NCI-H146 (cell line): Measurements from ENCODE around the gene BNC2.
A peak's percentile ranks its signal among the peaks of the same experiment; 100 is the strongest.

Experiments used
- DNase-seq: peaks from one replicate; lab custom pipeline; 2025; lab: John Stamatoyannopoulos, UW

The BNC2 gene

DNA sequence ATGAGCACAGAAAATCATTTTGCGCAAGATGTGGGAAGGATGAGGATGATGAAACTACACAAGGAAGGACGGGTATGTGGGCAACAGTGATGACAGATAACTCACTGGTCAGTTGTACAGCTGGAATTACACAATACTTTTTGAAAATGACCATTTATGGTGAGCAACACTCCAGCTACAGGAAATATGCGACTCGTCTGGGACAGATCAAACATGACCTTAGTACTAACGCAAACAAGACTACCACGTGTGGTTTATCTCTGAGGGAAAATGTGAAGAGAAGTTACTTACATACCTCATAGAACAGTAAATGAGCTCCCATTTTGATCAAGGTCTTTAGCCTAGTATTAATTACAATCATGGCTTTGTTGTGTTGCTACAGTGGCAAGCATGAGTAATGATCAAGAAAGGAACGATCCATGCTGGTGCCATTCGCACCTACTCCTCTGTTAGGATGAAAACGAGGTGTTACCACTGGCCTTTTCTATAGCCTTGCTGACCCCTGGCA lies 456.9 kb downstream of the BNC2 start:
- DNase-seq, result no peak

DNA sequence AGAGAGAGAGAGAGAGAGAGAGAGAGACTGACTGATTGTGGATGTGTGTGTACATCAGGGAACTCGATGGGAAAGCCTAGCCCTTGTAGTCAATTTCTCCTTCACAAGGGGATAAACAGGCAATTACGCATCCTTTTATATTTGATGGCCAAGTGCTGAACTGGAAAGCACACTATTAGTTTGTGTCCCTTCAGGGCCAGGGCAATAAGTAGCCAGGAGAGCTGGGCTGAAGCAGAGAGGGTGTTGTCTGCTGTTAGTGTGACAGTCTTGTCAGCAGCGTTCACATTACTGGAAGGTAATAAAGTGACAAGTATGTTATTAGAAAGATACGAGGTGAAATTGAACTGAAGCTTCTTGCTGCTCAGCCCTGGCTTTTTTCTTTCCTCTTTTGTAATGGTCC lies 457.7 kb downstream of the BNC2 start:
- no peak for DNase-seq

DNA sequence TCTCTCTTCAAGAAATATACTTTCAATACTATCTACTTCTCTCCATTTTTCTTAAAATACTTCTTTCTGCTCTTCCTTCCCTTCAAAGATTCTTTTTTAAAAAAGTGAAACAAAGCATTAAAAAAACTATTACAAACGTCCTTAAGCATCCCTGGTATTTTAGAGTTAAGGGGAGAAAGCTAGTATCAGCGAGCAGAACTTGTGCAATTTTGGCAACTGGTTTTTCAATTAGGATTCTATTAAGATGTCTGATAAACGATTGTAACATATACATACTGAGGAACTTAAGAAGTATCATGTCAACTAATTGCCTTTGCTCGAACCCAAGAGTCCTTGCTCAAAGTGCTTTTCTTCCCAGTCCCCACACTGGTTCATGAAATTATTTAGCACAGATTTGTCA lies 459.2 kb downstream of the BNC2 start:
- DNase-seq, result no peak

DNA sequence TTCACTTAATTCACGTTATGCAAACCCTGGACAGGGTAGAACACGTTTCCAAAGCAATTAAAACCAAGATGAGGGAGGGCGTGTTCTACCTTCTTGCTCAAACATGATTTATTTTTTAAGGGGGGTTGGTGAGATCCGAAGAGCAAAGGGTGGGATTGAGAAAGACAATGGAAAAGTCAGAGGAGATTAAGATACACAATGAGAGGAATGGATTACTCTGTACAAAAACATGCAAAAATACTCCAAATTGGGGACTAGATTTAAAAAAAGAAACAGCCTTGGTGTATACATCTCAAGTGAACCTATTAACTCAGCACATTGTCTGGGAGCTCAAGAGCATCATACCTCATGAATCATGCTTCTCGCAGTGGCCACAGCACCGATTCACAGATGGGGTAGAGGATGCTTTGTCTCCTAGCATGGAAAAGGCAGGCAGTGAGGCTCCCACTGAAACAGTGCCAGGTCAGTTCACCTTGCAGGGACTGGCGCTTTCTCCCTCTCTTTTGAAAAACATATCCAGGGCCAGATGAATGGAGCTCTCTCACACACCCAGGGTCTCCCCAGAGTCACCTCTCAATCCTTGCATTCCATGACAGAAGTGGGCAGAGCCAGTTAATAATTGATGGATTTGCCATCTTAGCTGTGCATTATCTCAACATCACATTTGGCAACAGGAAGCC lies 459.7 kb downstream of the BNC2 start:
- DNase-seq, result no peak

DNA sequence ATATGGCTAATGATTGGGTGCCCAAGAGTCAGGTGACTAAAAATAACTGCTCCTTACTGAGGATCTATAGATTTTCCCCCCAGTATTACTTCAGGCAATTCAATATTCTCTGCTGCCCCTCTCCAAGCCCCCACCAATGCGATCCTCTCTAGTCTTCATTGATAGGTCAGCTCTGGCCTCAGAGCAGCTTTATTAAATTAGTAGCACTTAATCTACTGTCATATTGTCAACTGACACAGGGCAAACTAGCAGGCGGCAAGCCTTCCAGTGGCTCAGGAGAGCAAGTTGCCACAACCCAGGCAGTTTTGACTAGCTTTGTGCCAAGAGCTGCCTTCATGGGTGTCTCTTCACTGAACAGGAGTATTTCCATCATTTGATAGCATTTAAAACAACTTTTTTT lies 462.9 kb downstream of the BNC2 start:
- no peak for DNase-seq

DNA sequence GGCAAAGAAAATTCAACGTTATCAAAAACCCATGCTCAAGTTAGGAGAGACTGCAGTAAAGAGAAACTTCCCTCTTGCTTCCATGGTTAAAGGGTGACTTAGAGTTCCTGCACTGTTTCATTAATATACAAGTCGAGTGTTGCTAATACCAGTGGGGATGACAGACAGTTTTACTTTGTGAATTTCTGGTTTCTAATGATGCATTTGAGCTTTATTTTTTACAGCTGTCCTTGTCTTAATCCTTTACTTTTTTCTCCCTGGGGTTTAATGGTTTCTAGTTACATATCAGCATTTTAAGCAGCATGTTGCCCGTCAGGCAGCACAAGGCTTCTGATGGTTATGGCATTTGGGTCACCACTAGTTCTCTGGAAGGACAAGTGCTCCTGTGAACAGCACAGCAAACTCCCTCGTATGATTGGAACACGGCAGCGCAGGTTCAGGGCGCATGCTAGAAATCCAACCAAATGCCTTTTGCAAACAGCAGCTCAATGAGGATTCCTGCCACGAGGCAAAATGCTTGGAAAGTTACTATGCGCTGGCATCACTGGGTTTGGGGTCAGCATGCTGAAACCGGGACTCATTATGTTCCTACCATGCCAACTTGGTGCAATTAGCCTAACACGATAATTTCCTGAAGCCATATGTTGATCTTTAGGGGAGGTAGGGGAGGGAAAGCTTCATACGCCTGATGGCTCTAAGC lies 463.8 kb downstream of the BNC2 start:
- no peak for DNase-seq

DNA sequence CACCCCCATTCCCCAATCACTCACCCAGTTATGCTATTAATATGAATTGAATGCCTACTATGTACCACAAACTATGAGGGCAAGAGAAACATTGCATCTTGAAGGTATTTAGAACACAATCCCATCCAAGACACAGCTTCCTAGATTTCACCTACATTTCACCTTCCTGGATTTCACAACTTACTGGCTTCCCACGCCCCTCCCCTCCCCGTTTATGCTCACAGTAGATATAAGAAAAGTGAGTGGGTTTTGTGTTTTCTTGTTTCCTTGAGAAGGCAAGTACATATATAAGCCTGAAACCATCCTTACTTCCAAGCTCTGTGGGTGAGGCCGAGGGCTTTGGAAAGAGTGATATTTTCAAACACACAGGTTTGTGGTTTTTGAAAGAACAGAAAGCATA lies 465.0 kb downstream of the BNC2 start:
- no peak for DNase-seq

DNA sequence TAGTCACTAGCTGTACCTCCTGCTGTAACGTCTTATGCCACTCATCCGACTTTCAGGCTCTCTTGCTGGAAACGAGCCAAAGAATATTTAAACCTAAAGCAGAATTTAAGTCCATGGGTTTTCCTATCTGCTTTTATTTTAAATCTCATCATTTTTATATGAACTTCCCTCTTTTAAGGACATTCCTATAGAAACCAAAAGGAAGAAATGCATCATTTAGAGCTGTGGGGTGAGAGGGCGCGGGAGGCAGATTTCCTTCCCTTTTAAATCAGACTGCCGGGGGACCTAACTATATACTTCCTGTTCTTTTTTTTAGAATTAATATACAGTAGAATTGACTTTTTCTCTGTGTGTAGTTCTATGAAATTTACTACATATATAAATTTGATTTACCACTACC lies 468.8 kb downstream of the BNC2 start:
- DNase-seq, result no peak

DNA sequence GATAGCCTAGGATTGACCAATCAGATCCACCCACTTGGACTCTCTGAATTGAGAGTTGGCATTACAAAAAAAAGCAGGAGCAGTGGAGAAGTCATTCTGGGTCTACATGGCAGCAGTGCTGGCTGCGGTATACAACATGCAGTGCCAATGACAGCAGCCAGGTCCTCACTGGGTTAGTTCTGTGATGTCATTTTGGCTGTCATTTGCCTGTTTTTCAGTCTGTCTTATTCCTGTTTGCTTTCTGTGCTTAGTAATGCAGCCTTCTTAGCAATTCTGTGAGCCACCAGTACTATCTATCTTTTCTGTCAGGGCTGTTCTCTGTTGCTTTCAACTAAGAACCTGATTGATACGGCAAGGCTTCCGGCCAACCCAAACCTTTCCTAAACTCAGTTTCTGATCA lies 471.8 kb downstream of the BNC2 start:
- DNase-seq, result no peak

DNA sequence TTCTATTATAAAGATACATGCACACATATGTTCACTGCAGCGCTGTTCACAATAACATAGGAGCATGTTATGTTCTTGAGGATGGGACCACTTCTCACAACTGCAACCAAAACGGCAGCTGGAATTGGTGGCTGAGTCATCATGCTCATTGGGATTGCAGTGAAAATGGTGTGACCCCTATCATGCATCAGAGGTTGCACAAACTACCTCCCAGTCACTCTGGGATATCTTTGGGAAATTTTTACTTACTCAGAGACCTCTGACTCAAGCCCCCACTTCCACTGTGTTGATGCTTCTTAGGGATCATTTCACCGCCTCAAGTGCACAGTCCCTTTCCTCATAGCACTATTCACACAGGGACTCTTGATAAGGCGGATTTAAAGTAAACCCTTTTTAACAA lies 474.1 kb downstream of the BNC2 start:
- DNase-seq, result no peak

DNA sequence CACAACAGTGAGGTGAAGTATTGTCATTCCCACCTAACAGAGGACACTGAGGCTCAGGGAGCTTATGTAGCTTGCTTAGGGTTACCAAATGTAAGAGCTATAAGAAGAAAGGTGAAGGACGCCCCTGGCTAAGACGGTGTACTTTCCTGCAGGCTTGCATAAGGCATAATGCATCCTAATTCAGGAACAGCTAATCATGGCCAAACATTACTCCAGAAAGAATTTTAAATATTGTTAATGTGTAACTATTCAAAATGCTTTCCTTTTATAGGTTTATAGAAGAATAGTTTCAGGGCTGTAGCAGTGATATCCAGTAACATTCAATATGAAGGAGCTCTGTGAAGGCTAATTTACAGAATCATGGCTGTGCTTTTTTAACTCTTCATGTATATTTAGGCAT lies 479.1 kb downstream of the BNC2 start:
- DNase-seq, result no peak

DNA sequence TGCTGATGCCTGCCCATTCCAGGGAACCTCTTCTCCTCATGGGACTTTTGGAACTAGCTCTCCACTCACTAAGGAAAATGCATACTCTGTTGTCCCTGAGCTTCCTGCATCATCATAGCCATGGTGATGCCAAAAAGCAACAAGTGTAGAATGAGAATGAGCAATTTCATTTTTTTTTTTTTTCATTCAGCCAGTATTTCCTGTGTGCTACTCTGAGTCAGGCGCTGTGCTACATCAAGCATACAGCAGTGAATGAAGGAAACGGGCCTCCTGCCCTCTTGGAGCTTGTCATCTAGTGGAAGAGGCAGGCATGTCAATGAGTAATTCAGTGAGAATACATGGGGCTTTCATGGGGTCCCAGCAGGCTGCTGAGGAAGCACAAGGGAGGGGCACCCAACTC lies 483.1 kb downstream of the BNC2 start:
- no peak for DNase-seq

DNA sequence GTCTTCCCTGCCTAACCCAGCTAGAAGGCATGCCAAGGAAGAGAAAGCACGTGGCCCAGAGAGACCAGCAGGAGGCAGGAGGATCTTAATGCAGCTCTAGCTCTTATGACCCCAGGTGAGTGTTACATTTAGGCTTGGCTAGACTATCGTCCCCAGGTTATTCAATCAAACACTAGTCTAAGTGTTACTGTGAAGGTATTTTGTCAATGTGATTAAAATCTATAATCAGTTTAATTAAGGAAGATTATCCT lies 483.7 kb downstream of the BNC2 start:
- DNase-seq, result no peak

DNA sequence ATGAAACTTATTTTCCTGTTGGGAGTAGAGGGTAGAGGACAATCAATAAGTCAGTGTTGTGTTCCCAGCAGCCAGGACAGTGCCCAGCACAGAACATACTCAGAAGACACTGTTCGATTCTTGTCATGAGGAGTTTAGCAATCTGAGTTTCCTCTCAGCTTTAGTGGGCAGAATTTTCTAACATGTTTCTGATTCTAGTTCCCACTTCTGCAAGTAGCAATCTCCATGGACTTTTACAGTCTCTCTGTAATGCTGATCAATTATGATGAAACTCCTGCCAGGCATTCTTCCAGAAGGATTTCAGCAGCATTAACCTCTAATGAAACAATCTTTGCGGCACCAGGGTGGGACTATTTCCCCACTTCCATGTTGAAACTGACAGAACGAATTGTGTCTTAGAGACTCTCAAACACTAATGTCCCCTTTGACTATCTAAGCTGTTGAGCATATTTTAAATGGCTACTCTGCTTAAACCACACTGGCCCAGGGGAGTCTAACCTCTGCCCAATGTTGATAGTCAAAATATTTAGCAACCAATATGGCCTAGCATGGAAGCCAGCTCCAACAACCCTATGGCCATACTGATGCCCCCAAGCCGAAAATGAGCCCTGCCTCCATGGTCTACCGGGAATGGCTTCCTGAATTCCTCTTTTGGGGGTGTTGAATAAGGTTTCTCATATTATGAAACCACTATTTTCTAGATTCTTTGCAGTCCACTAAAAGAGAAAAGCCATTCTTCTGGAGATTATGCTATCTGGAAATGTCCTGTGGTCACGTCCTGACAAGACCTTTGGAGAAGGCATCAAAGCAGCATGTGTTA lies 484.3 kb downstream of the BNC2 start:
- DNase-seq, result no peak

DNA sequence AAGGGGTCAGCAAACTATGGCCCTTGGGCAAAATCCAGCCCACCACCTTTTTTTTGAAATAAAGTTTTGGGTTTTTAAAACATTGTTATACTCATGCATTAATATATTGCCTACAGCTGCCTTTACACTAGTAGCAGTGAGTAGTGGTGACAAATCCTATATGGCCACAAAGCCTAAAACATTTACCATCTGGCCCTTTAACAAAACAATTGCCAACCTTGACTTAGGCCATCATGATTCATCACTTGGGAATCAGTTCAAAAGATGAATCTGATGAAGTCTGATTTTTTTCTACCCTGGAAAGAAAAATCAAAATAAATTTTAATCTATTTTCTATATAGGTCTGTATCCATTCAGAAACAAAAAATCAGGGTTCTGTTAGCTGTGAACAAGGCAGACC lies 484.9 kb downstream of the BNC2 start:
- DNase-seq, result no peak

DNA sequence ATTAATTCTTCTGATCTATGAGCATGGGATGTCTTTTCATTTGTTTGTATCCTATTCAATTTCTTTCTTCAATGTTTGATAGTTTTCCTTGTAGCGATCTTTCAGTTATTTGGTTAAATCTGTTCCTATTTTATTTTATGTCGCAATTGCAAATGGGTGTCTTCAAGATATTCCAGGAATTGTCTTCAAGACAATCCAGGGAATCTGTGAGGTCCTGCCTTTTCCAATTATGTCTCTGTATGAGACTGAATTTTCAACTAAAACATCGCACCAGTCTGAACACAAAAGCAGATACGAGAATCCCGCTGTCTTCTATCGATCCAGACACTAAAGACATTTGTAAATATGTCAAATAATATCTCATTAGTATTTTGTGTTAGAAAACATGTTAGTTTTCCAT lies 485.5 kb downstream of the BNC2 start:
- no peak for DNase-seq

DNA sequence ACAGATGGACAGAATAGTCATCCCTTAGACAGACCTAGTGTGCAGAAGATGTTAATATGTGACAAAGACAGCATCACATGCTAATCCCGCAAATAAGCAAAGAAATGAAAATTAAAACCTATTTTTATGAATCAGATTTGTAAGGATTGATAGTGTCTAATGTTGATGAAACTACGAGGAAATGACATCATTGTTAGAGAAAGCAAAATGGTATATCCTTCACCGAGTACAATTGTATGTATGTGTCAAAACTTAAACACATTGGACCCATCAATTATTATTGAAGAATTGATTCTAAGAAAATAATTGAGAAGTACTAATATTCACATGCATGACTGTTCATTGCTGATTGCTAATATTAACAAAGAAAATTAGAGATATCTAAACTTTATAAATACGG lies 493.2 kb downstream of the BNC2 start:
- no peak for DNase-seq

DNA sequence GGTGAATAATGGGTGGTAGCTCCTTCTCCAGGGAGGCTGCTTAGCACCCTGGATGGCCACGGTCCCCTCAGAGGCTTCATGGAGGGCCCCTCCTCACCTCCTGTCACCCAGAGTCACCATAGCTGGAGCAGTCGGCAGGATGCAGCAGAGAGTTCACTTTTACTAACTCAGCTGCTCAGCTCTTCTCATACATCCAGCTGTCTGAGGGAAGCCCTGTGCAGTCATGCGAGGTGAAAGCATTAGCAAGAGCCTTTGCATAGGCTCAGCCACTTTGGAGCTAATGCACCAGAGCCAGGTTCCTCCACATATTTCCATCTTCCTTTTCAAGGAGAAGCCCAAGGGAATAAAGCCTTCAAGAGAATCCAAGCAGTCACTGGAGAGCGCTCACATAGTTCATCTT lies 499.2 kb downstream of the BNC2 start:
- DNase-seq, result no peak

DNA sequence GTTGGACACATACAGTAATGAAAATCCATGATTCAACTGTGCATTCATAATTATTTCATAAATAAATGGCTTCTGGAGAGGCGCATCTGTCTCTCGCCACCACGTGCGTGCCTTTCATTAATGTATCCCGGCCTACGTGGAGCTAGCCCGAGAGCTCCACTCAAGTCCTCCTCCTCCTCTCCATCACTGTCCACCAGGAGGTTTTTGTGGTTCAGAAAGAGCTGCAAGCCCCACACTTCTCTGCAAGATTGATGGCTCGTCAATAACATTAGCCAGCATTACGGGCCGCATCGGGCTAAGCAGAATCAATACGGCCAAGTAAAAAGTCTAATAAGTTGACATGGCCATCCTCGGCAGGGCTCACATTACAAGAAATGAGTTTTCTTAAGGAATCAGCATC lies 499.8 kb downstream of the BNC2 start:
- DNase-seq, result no peak

DNA sequence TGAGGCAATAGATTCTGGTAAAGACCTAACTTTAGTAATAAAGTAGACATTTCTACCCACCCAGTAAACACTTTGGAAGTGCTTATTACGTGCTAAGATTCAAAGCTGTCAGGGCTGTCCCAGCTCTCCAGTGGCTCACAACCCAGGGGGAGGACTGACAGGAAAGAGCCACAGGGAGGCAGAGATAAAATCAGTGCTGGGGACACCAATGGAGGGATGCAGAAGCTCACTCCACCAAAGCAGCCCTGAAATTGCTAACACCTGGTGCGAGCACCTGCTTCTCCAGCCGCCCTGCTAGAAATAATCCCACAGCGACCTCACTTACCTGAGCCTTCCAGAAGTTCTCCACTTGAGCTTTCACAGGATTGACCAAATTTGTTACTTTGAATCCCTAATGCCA lies 501.0 kb downstream of the BNC2 start:
- peak; percentile 16 for DNase-seq

DNA sequence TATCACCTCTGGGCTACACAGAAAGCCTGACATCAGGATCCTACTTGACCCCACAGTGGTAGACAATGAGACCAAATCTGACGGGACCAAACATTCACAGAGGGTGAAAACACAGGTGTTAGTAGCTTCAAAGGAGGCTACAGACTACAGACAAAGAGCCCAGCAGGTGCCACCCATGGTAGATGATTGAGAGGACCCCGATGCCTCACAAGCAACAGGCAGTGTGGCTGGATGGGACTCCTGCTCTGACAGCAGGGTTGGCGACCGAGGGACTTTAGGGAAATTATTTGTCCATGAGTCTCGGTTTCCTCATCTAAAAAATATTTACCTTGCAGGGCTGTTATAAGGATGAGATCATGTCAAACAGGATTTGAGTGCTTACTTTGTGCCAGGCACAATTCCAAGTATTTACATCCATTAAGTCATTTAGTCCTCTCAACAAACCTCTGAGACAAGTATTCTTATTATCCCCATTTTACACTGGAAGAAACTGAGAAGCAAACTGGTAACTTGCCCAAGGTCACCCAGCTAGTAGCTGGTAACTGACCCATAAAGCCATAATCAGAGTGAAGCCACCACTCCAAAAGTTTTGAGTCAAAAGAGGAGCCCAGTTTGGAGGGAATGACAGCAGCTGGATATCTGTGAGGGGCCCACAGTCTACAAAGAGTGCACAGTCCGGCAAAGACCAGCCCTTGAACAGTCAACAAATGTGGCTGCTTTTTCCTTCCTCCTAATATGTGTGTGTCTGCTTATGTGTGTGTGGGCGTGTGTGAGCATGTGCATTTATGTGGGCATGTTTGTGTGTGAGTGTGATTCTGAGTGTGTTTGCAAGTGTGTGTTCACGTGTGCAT lies 502.0 kb downstream of the BNC2 start:
- no peak for DNase-seq

DNA sequence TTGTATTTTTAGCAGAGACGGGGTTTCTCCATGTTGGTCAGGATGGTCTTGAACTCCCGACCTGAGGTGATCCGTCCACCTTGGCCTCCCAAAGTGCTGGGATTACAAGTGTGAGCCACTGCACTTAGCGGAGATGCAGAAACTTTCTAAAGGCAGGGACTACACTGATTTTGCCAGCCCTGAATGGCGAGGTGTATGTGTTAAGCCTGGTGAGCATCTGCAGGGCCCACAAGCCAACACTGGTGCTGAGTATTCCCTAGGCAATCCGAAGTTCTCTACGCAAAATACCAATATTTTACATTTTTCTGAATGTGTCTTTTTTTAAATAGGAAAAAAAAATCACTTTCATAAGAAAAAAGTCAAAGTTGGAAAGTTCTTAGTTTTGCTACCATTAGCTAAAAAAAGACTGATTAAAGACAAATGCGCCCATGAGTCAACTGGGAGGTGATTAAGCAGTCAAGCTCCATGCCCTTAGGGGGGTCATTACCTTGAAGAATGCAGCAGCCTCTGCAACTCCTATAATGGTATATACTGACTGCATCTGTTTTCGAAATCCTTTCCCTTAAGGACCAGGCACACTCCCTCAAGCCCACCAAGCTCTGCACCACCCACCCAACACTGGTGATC lies 502.8 kb downstream of the BNC2 start:
- no peak for DNase-seq
